Activated naive CD4-positive, alpha-beta T cell treated with anti-CD3 and anti-CD28 coated beads, Interleukin-2, amount 10 ng/mL, durations not matched to agents 7 days and 5 days (primary cell): ENCODE data around the gene PDZD11.
"Not testable (repeated sequence)": the region's sequence is repeated elsewhere in the genome, so short reads cannot be mapped to it uniquely, and the experiment has no call there.

Experiments used
- CTCF ChIA-PET: fragments of 350-600 bp; sonication (Branson Sonifier 250); formaldehyde crosslinking; loops from one replicate; lab custom pipeline; 2021; ENCODE audit warnings: antibody characterized with exemption; lab: Charles Lee
- DNase-seq: peaks from one replicate; pipeline ENCODE4 v3.0.0-alpha.2; 2020
- H3K27ac Mint-ChIP-seq: one replicate; pipeline ENCODE4 v1.8.0; 2021; ENCODE audit warnings: mild to moderate bottlenecking, moderate library complexity, mixed read lengths
- H3K27me3 Mint-ChIP-seq: one replicate; pipeline ENCODE4 v1.8.0; 2021; ENCODE audit warnings: mild to moderate bottlenecking, mixed read lengths
- H3K36me3 Mint-ChIP-seq: one replicate; pipeline ENCODE4 v1.8.0; 2021; ENCODE audit warnings: mixed read lengths
- H3K4me1 Mint-ChIP-seq: one replicate; pipeline ENCODE4 v1.8.0; 2021; ENCODE audit warnings: mixed read lengths
- H3K4me3 Mint-ChIP-seq: one replicate; pipeline ENCODE4 v1.8.0; 2021; ENCODE audit warnings: mild to moderate bottlenecking, moderate library complexity, mixed read lengths
- H3K9me3 Mint-ChIP-seq: one replicate; pipeline ENCODE4 v1.8.0; 2021; ENCODE audit warnings: mixed read lengths

PDZD11 gene

GRCh38 chrX:70280573-70280972 is 9.2 kb downstream of the PDZD11 start:
- Mint-ChIP-seq H3K36me3 (peaks cover 9% of the 10 kb centered on the region), H3K27me3 (no peaks in the 10 kb centered on the region), H3K4me3 (no peak overlapping the region), H3K9me3 (no peaks in the 10 kb centered on the region), H3K4me1 (no peaks in the 10 kb centered on the region), H3K27ac (no peak overlapping the region)
- CTCF ChIA-PET = no interaction called here
- DNase-seq = no peak

- peaks cover 4% of the 10 kb centered on the region for H3K36me3 Mint-ChIP-seq
Measured at GRCh38 chrX:70279081-70279480, 10.6 kb downstream of the PDZD11 start.

GRCh38 chrX:70274029-70274428 is 15.7 kb downstream of the PDZD11 start:
- not testable (repeated sequence) for H3K9me3 Mint-ChIP-seq, DNase-seq, H3K27me3 Mint-ChIP-seq, H3K4me1 Mint-ChIP-seq, H3K27ac Mint-ChIP-seq, H3K36me3 Mint-ChIP-seq, H3K4me3 Mint-ChIP-seq
- CTCF ChIA-PET = interaction anchor here (0.6 kb wide), 1 partner anchor 15 kb away, joined by 3 read pairs; no protein-coding TSS in a partner anchor

More at GRCh38 chrX:70279081-70279480, 10.6 kb downstream of the PDZD11 start:
- Mint-ChIP-seq H3K4me1 (no peaks in the 10 kb centered on the region), H3K27ac (no peak overlapping the region), H3K27me3 (no peaks in the 10 kb centered on the region), H3K4me3 (no peak overlapping the region), H3K9me3 (no peaks in the 10 kb centered on the region)
- no peak for DNase-seq
- CTCF ChIA-PET = no interaction called here

- Mint-ChIP-seq H3K9me3 (no peaks in the 10 kb centered on the region), H3K36me3 (no peaks in the 10 kb centered on the region), H3K4me1 (no peaks in the 10 kb centered on the region), H3K27ac (no peak within 1 kb of the TSS), H3K27me3 (no peaks in the 10 kb centered on the region), H3K4me3 (no peak within 1 kb of the TSS)
- CTCF ChIA-PET = no interaction called here
- no peak for DNase-seq
Measured at GRCh38 chrX:70268034-70268433, 21.7 kb downstream of the PDZD11 start, which contains the start of gene ARR3. Gene ARR3, plus strand, starts transcription at chrX:70268334. Its CDS starts 1,052 bp downstream, at chrX:70269386.

- H3K4me3 Mint-ChIP-seq = no peak overlapping the region
- no peaks in the 10 kb centered on the region for H3K4me1 Mint-ChIP-seq
- CTCF ChIA-PET = no interaction called here
- no peaks in the 10 kb centered on the region for H3K36me3 Mint-ChIP-seq
- no peak overlapping the region for H3K27ac Mint-ChIP-seq
- peaks cover 3% of the 10 kb centered on the region for H3K27me3 Mint-ChIP-seq
- DNase-seq = no peak
- no peaks in the 10 kb centered on the region for H3K9me3 Mint-ChIP-seq
Measured at GRCh38 chrX:70264784-70265183, 24.9 kb downstream of the PDZD11 start.

GRCh38 chrX:70262952-70263567 is 26.7 kb downstream of the PDZD11 start:
- DNase-seq = peak; percentile 42
- H3K36me3 Mint-ChIP-seq = no peaks in the 10 kb centered on the region
- no peak overlapping the region for H3K4me3 Mint-ChIP-seq
- CTCF ChIA-PET = interaction anchor here (1.2 kb wide), 1 partner anchor 130 kb away, joined by 4 read pairs; the partner anchor contains the start of gene IGBP1
- H3K27ac Mint-ChIP-seq = no peak overlapping the region
- no peaks in the 10 kb centered on the region for H3K9me3 Mint-ChIP-seq
- no peaks in the 10 kb centered on the region for H3K4me1 Mint-ChIP-seq
- peaks cover 3% of the 10 kb centered on the region for H3K27me3 Mint-ChIP-seq

GRCh38 chrX:70260104-70260503 is 29.6 kb downstream of the PDZD11 start, which contains the start of gene P2RY4:
Gene P2RY4, minus strand, starts transcription at chrX:70260204. Its CDS starts 580 bp downstream, at chrX:70259624.
- Mint-ChIP-seq H3K9me3 (no peaks in the 10 kb centered on the region), H3K27me3 (peaks cover 3% of the 10 kb centered on the region), H3K36me3 (no peaks in the 10 kb centered on the region), H3K4me3 (no peak within 1 kb of the TSS), H3K27ac (no peak within 1 kb of the TSS), H3K4me1 (no peaks in the 10 kb centered on the region)
- DNase-seq = no peak
- CTCF ChIA-PET = interaction anchor here (0.6 kb wide), 1 partner anchor 667 kb away, joined by 3 read pairs; no protein-coding TSS in a partner anchor

- Mint-ChIP-seq H3K36me3 (no peaks in the 10 kb centered on the region), H3K27ac (no peak overlapping the region), H3K27me3 (peaks cover 3% of the 10 kb centered on the region), H3K4me1 (no peaks in the 10 kb centered on the region), H3K4me3 (no peak overlapping the region), H3K9me3 (no peaks in the 10 kb centered on the region)
- no peak for DNase-seq
- CTCF ChIA-PET = no interaction called here
Measured at GRCh38 chrX:70257423-70258288, 32.1 kb downstream of the PDZD11 start.

- H3K36me3 Mint-ChIP-seq = no peaks in the 10 kb centered on the region
- CTCF ChIA-PET = no interaction called here
- DNase-seq = no peak
- no peaks in the 10 kb centered on the region for H3K27me3 Mint-ChIP-seq
- H3K9me3 Mint-ChIP-seq = no peaks in the 10 kb centered on the region
- no peak overlapping the region for H3K4me3 Mint-ChIP-seq
- no peak overlapping the region for H3K27ac Mint-ChIP-seq
- no peaks in the 10 kb centered on the region for H3K4me1 Mint-ChIP-seq
Measured at GRCh38 chrX:70255452-70255851, 34.3 kb downstream of the PDZD11 start.

- CTCF ChIA-PET = no interaction called here
- Mint-ChIP-seq H3K4me1 (no peaks in the 10 kb centered on the region), H3K27ac (no peak overlapping the region), H3K27me3 (no peaks in the 10 kb centered on the region), H3K36me3 (no peaks in the 10 kb centered on the region), H3K4me3 (no peak overlapping the region), H3K9me3 (no peaks in the 10 kb centered on the region)
- DNase-seq = no peak
Measured at GRCh38 chrX:70254909-70255308, 34.8 kb downstream of the PDZD11 start.

GRCh38 chrX:70254063-70254400 is 35.7 kb downstream of the PDZD11 start:
- no peak overlapping the region for H3K4me3 Mint-ChIP-seq
- no peaks in the 10 kb centered on the region for H3K27me3 Mint-ChIP-seq
- H3K27ac Mint-ChIP-seq = no peak overlapping the region
- DNase-seq = no peak
- CTCF ChIA-PET = no interaction called here
- H3K9me3 Mint-ChIP-seq = no peaks in the 10 kb centered on the region
- H3K36me3 Mint-ChIP-seq = no peaks in the 10 kb centered on the region
- H3K4me1 Mint-ChIP-seq = no peaks in the 10 kb centered on the region

- H3K4me1 Mint-ChIP-seq = no peaks in the 10 kb centered on the region
- CTCF ChIA-PET = no interaction called here
- H3K4me3 Mint-ChIP-seq = no peak overlapping the region
- no peak for DNase-seq
- H3K9me3 Mint-ChIP-seq = no peaks in the 10 kb centered on the region
- H3K27me3 Mint-ChIP-seq = no peaks in the 10 kb centered on the region
- H3K36me3 Mint-ChIP-seq = no peaks in the 10 kb centered on the region
- H3K27ac Mint-ChIP-seq = no peak overlapping the region
Measured at GRCh38 chrX:70253377-70254062, 36.2 kb downstream of the PDZD11 start.

GRCh38 chrX:70252491-70252890 is 37.2 kb downstream of the PDZD11 start:
- Mint-ChIP-seq H3K27ac (no peak overlapping the region), H3K9me3 (no peaks in the 10 kb centered on the region), H3K36me3 (no peaks in the 10 kb centered on the region), H3K27me3 (no peaks in the 10 kb centered on the region), H3K4me1 (no peaks in the 10 kb centered on the region), H3K4me3 (no peak overlapping the region)
- CTCF ChIA-PET = no interaction called here
- DNase-seq = no peak

- CTCF ChIA-PET = no interaction called here
- H3K36me3 Mint-ChIP-seq = no peaks in the 10 kb centered on the region
- DNase-seq = no peak
- no peaks in the 10 kb centered on the region for H3K27me3 Mint-ChIP-seq
- H3K4me3 Mint-ChIP-seq = no peak overlapping the region
- no peak overlapping the region for H3K27ac Mint-ChIP-seq
- no peaks in the 10 kb centered on the region for H3K9me3 Mint-ChIP-seq
- no peaks in the 10 kb centered on the region for H3K4me1 Mint-ChIP-seq
Measured at GRCh38 chrX:70247252-70247651, 42.5 kb downstream of the PDZD11 start.
